ENCODE measurements around the gene MAP3K12. TPM values are rescaled to one million over a fixed set of nuclear protein-coding genes. Genes with fewer than 3 reads are reported as not detected.

The MAP3K12 gene
- total and polyA plus RNA-seq, 12 donors, result 2.9 to 19.4 (median 4.8) TPM

DNA sequence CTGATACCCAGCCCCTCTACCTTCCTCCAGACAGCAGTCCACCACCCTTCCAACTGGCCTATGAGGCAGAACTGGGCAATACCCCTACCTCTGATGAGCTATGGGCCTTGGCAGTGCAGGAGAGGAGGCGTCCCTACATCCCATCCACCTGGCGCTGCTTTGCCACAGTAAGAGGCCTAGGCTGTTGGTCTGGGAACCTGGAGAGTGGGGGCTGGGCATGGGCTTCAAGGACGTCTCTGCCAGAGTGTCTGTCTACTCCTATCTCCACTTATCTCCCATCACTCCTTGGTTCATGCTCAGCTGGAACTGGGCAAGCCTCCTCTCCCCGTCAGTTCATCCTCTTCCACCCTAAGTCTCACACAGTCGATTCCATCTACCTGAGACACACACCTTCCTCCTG, 69.1 kb downstream of the MAP3K12 start:
- Histone ChIP-seq H3K27ac (no peak overlapping the region), H3K4me1 (no peaks in the 10 kb centered on the region), H3K36me3 (no peaks in the 10 kb centered on the region), H3K27me3 (no peaks in the 10 kb centered on the region), H3K9me3 (no peaks in the 10 kb centered on the region), H3K4me3 (no peak overlapping the region)
- intact Hi-C loops (cut with DNase I), result no loop called here
- 85 to 88% methylated on average over 5 of the region's 5 CpGs for WGBS, 2 donors
- TF ChIP-seq, protein P1, sequence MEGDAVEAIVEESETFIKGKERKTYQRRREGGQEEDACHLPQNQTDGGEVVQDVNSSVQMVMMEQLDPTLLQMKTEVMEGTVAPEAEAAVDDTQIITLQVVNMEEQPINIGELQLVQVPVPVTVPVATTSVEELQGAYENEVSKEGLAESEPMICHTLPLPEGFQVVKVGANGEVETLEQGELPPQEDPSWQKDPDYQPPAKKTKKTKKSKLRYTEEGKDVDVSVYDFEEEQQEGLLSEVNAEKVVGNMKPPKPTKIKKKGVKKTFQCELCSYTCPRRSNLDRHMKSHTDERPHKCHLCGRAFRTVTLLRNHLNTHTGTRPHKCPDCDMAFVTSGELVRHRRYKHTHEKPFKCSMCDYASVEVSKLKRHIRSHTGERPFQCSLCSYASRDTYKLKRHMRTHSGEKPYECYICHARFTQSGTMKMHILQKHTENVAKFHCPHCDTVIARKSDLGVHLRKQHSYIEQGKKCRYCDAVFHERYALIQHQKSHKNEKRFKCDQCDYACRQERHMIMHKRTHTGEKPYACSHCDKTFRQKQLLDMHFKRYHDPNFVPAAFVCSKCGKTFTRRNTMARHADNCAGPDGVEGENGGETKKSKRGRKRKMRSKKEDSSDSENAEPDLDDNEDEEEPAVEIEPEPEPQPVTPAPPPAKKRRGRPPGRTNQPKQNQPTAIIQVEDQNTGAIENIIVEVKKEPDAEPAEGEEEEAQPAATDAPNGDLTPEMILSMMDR (IDR thresholded peaks at IDR 0.05), result no peak
- DNase-seq (no peak), ATAC-seq (no peak)

Other genes with a start within 250 kb of the MAP3K12 start
- 1 to 10 TPM in 2 of 10 donors, under 1 TPM in 8; 0.04 to 3.1 (median 0.36) TPM for gene ESPL1, start 231.2 kb downstream of the MAP3K12 start, total RNA-seq
- gene ESPL1, start 231.2 kb downstream of the MAP3K12 start, polyA plus RNA-seq, result under 1 TPM; 0.13 to 0.29 TPM
- 100 to 1,000 TPM; 307 to 413 (median 339) TPM for gene PFDN5, start 203.9 kb downstream of the MAP3K12 start, total RNA-seq
- gene PFDN5, start 203.9 kb downstream of the MAP3K12 start, polyA plus RNA-seq, result 1,000 to 10,000 TPM in 1 of 2 donors, 100 to 1,000 TPM in 1; 658 to 1,216 TPM
- gene MYG1, start 199.8 kb downstream of the MAP3K12 start, total RNA-seq, result 10 to 100 TPM; 26.8 to 40.1 (median 36.0) TPM
- gene MYG1, start 199.8 kb downstream of the MAP3K12 start, polyA plus RNA-seq, result 100 to 1,000 TPM in 1 of 2 donors, 10 to 100 TPM in 1; 69.4 to 115 TPM
- gene AAAS, start 177.8 kb downstream of the MAP3K12 start, total RNA-seq, result 10 to 100 TPM; 33.5 to 42.2 (median 34.9) TPM
- 10 to 100 TPM; 33.9 to 52.8 TPM for gene AAAS, start 177.8 kb downstream of the MAP3K12 start, polyA plus RNA-seq
- gene SP7, start 163.1 kb downstream of the MAP3K12 start, total RNA-seq, result not detected
- not detected for gene SP7, start 163.1 kb downstream of the MAP3K12 start, polyA plus RNA-seq
- gene SP1, start 119.3 kb downstream of the MAP3K12 start, total RNA-seq, result 10 to 100 TPM; 27.2 to 42.4 (median 32.3) TPM
- gene SP1, start 119.3 kb downstream of the MAP3K12 start, polyA plus RNA-seq, result 1 to 10 TPM; 7.8 to 8.8 TPM
- under 1 TPM in 5 of 10 donors, not detected in 5; 0.24 to 0.94 (median 0.64) TPM for gene AMHR2, start 75.6 kb downstream of the MAP3K12 start, total RNA-seq
- not detected for gene AMHR2, start 75.6 kb downstream of the MAP3K12 start, polyA plus RNA-seq
- 10 to 100 TPM; 28.6 to 70.0 (median 55.4) TPM for gene PRR13, start 57.7 kb downstream of the MAP3K12 start, total RNA-seq
- 100 to 1,000 TPM in 1 of 2 donors, 10 to 100 TPM in 1; 40.4 to 122 TPM for gene PRR13, start 57.7 kb downstream of the MAP3K12 start, polyA plus RNA-seq
- gene PCBP2, start 47.4 kb downstream of the MAP3K12 start, total RNA-seq, result 100 to 1,000 TPM; 492 to 579 (median 559) TPM
- gene PCBP2, start 47.4 kb downstream of the MAP3K12 start, polyA plus RNA-seq, result 100 to 1,000 TPM; 281 to 288 TPM
- 10 to 100 TPM in 7 of 10 donors, 1 to 10 TPM in 3; 7.0 to 13.7 (median 11.0) TPM for gene TARBP2, start 1.8 kb upstream of the MAP3K12 start, total RNA-seq
- 10 to 100 TPM; 17.6 to 21.2 TPM for gene TARBP2, start 1.8 kb upstream of the MAP3K12 start, polyA plus RNA-seq
- gene NPFF, start 8.0 kb upstream of the MAP3K12 start, total RNA-seq, result not detected
- gene NPFF, start 8.0 kb upstream of the MAP3K12 start, polyA plus RNA-seq, result not detected
- 10 to 100 TPM; 28.2 to 47.8 (median 34.4) TPM for gene ATF7, start 126.9 kb upstream of the MAP3K12 start, total RNA-seq
- gene ATF7, start 126.9 kb upstream of the MAP3K12 start, polyA plus RNA-seq, result 10 to 100 TPM; 12.6 to 23.0 TPM
- gene ATP5MC2, start 176.6 kb upstream of the MAP3K12 start, total RNA-seq, result 100 to 1,000 TPM; 499 to 627 (median 546) TPM
- gene ATP5MC2, start 176.6 kb upstream of the MAP3K12 start, polyA plus RNA-seq, result 100 to 1,000 TPM; 526 to 632 TPM
- gene CALCOCO1, start 228.0 kb upstream of the MAP3K12 start, total RNA-seq, result 100 to 1,000 TPM; 183 to 264 (median 199) TPM
- 100 to 1,000 TPM; 105 to 128 TPM for gene CALCOCO1, start 228.0 kb upstream of the MAP3K12 start, polyA plus RNA-seq

Measured in heart right ventricle (tissue), 16 donors.